GM12878 (cell line): ENCODE measurements around the gene SMARCC1. TPM values are rescaled to one million over a fixed set of nuclear protein-coding genes. Genes with fewer than 3 reads are reported as not detected.

Source experiments
- ATAC-seq: fragments of 200-7000 bp; cut with Tn5 transposase; 3 replicates; pipeline ENCODE4 v1.9.1; 2020; ENCODE audit warnings: mild to moderate bottlenecking, moderate library complexity
- BruUV-seq: library from RNA; stranded (reverse); fragments of 400-500 nt; replicated peaks from 2 replicates; lab custom pipeline; 2021; lab: Mats Ljungman, UMichigan
- CTCF ChIA-PET: fragments of 300-600 bp; sonication (Branson Sonifier 250); formaldehyde crosslinking; extraction: SDS; loops from one replicate; lab custom pipeline; 2021; ENCODE audit warnings: inconsistent platforms; lab: Yijun Ruan, JAX
- POLR2A ChIA-PET: fragments of 350-600 bp; formaldehyde crosslinking; extraction: SDS; loops from one replicate; lab custom pipeline; 2021; ENCODE audit warnings: inconsistent platforms; lab: Charles Lee
- RAD21 ChIA-PET: fragments of 300-600 bp; sonication (Branson Sonifier 250); formaldehyde crosslinking; loops from one replicate; lab custom pipeline; 2023; ENCODE audit warnings: antibody characterized with exemption; ENCODE audit not compliant: unreplicated experiment; lab: Charles Lee
- SMC1A ChIA-PET: fragments of 300-600 bp; sonication (Branson Sonifier 250); formaldehyde crosslinking; loops from one replicate; lab custom pipeline; 2023; ENCODE audit not compliant: unreplicated experiment, uncharacterized antibody; lab: Charles Lee
- DNase-seq: peaks from one replicate; pipeline ENCODE4 v3.0.0-alpha.2; 2011; ENCODE audit warnings: low read depth, low spot score
- FAIRE-seq: peaks from 3 replicates; lab custom pipeline; 2011; peaks lifted over from hg19 to GRCh38; lab: Jason Lieb, UNC
- H2AFZ ChIP-seq: 2 replicates; pipeline ENCODE4 v1.6.0; 2011; ENCODE audit warnings: low read depth, low read length, control low read depth; ENCODE audit not compliant: control insufficient read depth
- H3K27ac ChIP-seq: 2 replicates; pipeline ENCODE4 v1.5.1; 2011; ENCODE audit warnings: control low read depth; ENCODE audit not compliant: control insufficient read depth, insufficient read depth
- H3K27me3 ChIP-seq, 2 experiments: replicated peaks in 1 of 2; 2 replicates each; pipeline versions ENCODE4 v1.6.0 to v1.6.1; 2011; ENCODE audit warnings: low read length in 1 of 2; ENCODE audit not compliant: control insufficient read depth in 2 of 2, insufficient read depth in 2 of 2
- H3K36me3 ChIP-seq, 2 experiments: 2 replicates each; pipeline ENCODE4 v1.5.1; 2011; ENCODE audit warnings: low read length in 1 of 2; ENCODE audit not compliant: control insufficient read depth in 2 of 2, insufficient read depth in 2 of 2
- H3K4me1 ChIP-seq: 2 replicates; pipeline ENCODE4 v1.6.1; 2011; ENCODE audit warnings: mild to moderate bottlenecking, low read length, moderate library complexity, mixed read lengths; ENCODE audit not compliant: control insufficient read depth, insufficient read depth
- H3K4me2 ChIP-seq: 2 replicates; pipeline ENCODE4 v1.6.0; 2011; ENCODE audit warnings: control low read depth; ENCODE audit not compliant: control insufficient read depth, insufficient read depth
- H3K4me3 ChIP-seq: fragments of 200-600 bp; sonication (generic); 2 replicates; pipeline ENCODE4 v1.5.1; 2016
- H3K79me2 ChIP-seq: 2 replicates; pipeline ENCODE4 v1.6.0; 2011; ENCODE audit warnings: low read length; ENCODE audit not compliant: control insufficient read depth, insufficient read depth
- H3K9ac ChIP-seq: 2 replicates; pipeline ENCODE4 v1.8.0; 2011; ENCODE audit warnings: low read length, control low read depth, mixed read lengths; ENCODE audit not compliant: control insufficient read depth, insufficient read depth
- H3K9me3 ChIP-seq: replicated peaks from 3 replicates; pipeline ENCODE4 v1.5.1; 2011; ENCODE audit warnings: mild to moderate bottlenecking, low read length; ENCODE audit not compliant: control insufficient read depth, insufficient read depth
- H4K20me1 ChIP-seq: 2 replicates; pipeline ENCODE4 v1.6.0; 2011; ENCODE audit not compliant: control insufficient read depth, insufficient read depth
- EZH2 ChIP-seq: IDR thresholded peaks from 2 replicates; pipeline ENCODE4 v1.6.1; 2012; ENCODE audit warnings: low read depth, mild to moderate bottlenecking, control low read depth, inconsistent platforms, low read length, borderline replicate concordance; ENCODE audit not compliant: control insufficient read depth
- HDAC2 ChIP-seq: fragments of 200-600 bp; sonication (generic); IDR thresholded peaks from 2 replicates; pipeline ENCODE4 v1.6.1; 2017
- HDAC6 ChIP-seq: fragments of 200-600 bp; sonication (generic); IDR thresholded peaks from one replicate; pipeline ENCODE4 v1.8.0; 2017; ENCODE audit warnings: antibody characterized with exemption; ENCODE audit not compliant: unreplicated experiment
- IKZF2 ChIP-seq, 2 experiments: fragments of 450-650 bp; IDR thresholded peaks; 2 replicates each; pipeline ENCODE4 v1.6.1; 2017; ENCODE audit warnings: mild to moderate bottlenecking in 2 of 2, moderate library complexity in 2 of 2
- MXI1 ChIP-seq: fragments of 150-350 bp; IDR thresholded peaks from 2 replicates; pipeline ENCODE4 v1.6.1; 2011; ENCODE audit warnings: low read depth, mild to moderate bottlenecking, inconsistent platforms, low read length, improper control_type of control experiment
- PAX8 ChIP-seq: fragments of 450-650 bp; IDR thresholded peaks from 2 replicates; pipeline ENCODE4 v1.6.1; 2017; ENCODE audit warnings: mild to moderate bottlenecking, moderate library complexity
- PBX3 ChIP-seq: IDR thresholded peaks from 2 replicates; pipeline ENCODE4 v1.6.1; 2011; ENCODE audit warnings: mild to moderate bottlenecking, low read depth, low read length, moderate library complexity; ENCODE audit not compliant: insufficient replicate concordance
- PKNOX1 ChIP-seq: fragments of 450-650 bp; IDR thresholded peaks from 2 replicates; pipeline ENCODE4 v1.6.1; 2016; ENCODE audit warnings: mild to moderate bottlenecking
- POLR2AphosphoS2 ChIP-seq: IDR thresholded peaks from 2 replicates; pipeline ENCODE4 v1.6.1; 2011; ENCODE audit warnings: low read depth, mild to moderate bottlenecking, low read length, improper control_type of control experiment, moderate library complexity
- PRDM15 ChIP-seq: fragments of 450-650 bp; formaldehyde crosslinking; IDR thresholded peaks from 2 replicates; pipeline ENCODE4 v1.4.0; 2020; ENCODE audit warnings: mild to moderate bottlenecking, moderate library complexity
- SIN3A ChIP-seq: IDR thresholded peaks from 2 replicates; pipeline ENCODE4 v1.6.1; 2012; ENCODE audit warnings: low read depth, low read length, improper control_type of control experiment
- SMAD1 ChIP-seq: fragments of 450-650 bp; IDR thresholded peaks from 2 replicates; pipeline ENCODE4 v1.6.1; 2018; ENCODE audit warnings: mild to moderate bottlenecking, low read depth; ENCODE audit not compliant: partially characterized antibody
- WGBS: methylation state at CpG from one replicate; pipeline ENCODE4 v1.1.6; 2016; ENCODE audit warnings: low lambda C conversion rate; ENCODE audit not compliant: insufficient replicate concordance, insufficient coverage; ENCODE audit errors: missing lambda C conversion rate; 5-methylcytosine and 5-hydroxymethylcytosine counted together
- in situ Hi-C: fragments of 300-500 bp; cut with MboI; formaldehyde crosslinking; loops from 9 replicates; pipeline ENCODE4 v1.14.3; 2018; ENCODE audit warnings: mixed read lengths
- intact Hi-C: fragments of 100-400 bp; cut with micrococcal nuclease; formaldehyde crosslinking; loops from one replicate; pipeline ENCODE4 v1.14.2; 2022; ENCODE audit not compliant: unreplicated experiment
- polyA plus RNA-seq, 11 experiments: library from polyadenylated mRNA; depleted of rRNA in 4 of 11; unstranded in 6 of 11; stranded (reverse) in 5 of 11; fragments of >200 nt; fragmentation: Nextera tagmentation in 4 of 11; fragmentation: Illumina TruSeq in 1 of 11; extraction: Ambion mirVana in 4 of 11; extraction: Trizol in 1 of 11; gene quantifications; 1 replicate in 1 of 11; 2 replicates in 10 of 11; pipeline versions ENCODE4 v1.2.1 to v1.2.3, GENCODE V29; 2011 to 2016; ENCODE audit warnings: inconsistent platforms in 2 of 11, missing spikeins in 2 of 11, low read depth in 1 of 11
- total RNA-seq, 4 experiments: library from RNA; depleted of rRNA in 3 of 4; stranded (reverse); fragments of >200 nt in 3 of 4; fragmentation: Illumina TruSeq in 1 of 4; extraction: Trizol in 1 of 4; gene quantifications; 2 replicates each; pipeline versions ENCODE4 v1.2.1 to v1.2.3, GENCODE V29; 2013 to 2021

SMARCC1 gene
- total and polyA plus RNA-seq, 10 of the 15 experiments (the other 5 are each of a cell fraction or from before 2014, with no cell fraction given), result 26.6 to 147 (median 57.1) TPM

- WGBS, result 88% methylated on average over 5 of the region's 5 CpGs
- ChIA-PET CTCF (interaction anchor here (0.6 to 1.8 kb wide), 3 partner anchors 98 to 383 kb away, joined by 3 to 6 read pairs (median 3); no protein-coding TSS in a partner anchor), POLR2A (interaction anchor here (0.7 kb wide), 1 partner anchor 240 kb away, joined by 3 read pairs; no protein-coding TSS in a partner anchor), SMC1A (interaction anchor here (0.6 to 0.8 kb wide), 2 partner anchors 10 to 27 kb away, joined by 3 read pairs; no protein-coding TSS in a partner anchor), RAD21 (no interaction called here)
- no peaks in the 10 kb centered on the region for H3K27me3 ChIP-seq
- H3K4me3 ChIP-seq, result no peak overlapping the region
- no peak for FAIRE-seq
- in situ Hi-C loops (no loop called here), intact Hi-C loops (no loop called here)
- H3K36me3 ChIP-seq, result peaks cover 4 to 23% of the 10 kb centered on the region in 2 experiments
- BruUV-seq, result no TSS peak
- no peak overlapping the region for H2AFZ ChIP-seq
- H3K9ac ChIP-seq, result no peak overlapping the region
- ATAC-seq, result no peak
- no peaks in the 10 kb centered on the region for H3K4me1 ChIP-seq
- H3K79me2 ChIP-seq, result no peaks in the 10 kb centered on the region
- H3K4me2 ChIP-seq, result no peak overlapping the region
- no peaks in the 10 kb centered on the region for H4K20me1 ChIP-seq
- no peak for TF ChIP-seq PBX3
- TF ChIP-seq PKNOX1, result no peak
- no peak for TF ChIP-seq IKZF2 (IDR thresholded peaks at IDR 0.05)
- no peak for TF ChIP-seq PAX8
- no peak for TF ChIP-seq POLR2AphosphoS2
- no peak for TF ChIP-seq SIN3A
- no peak for TF ChIP-seq HDAC2
- no peak for TF ChIP-seq SMAD1
- TF ChIP-seq EZH2, result no peak
- no peak for TF ChIP-seq PRDM15
- no peak for TF ChIP-seq HDAC6
- no peak for TF ChIP-seq MXI1
- no peaks in the 10 kb centered on the region; the same call in 2 of the 3 replicates for H3K9me3 ChIP-seq
- no peak for DNase-seq
- H3K27ac ChIP-seq, result no peak overlapping the region
Observed at GRCh38 chr3:47661121-47661752, 120.5 kb downstream of the SMARCC1 start.
